ENCODE measurements around the gene DDX46.
"Not testable (repeated sequence)": the region's sequence is repeated elsewhere in the genome, so short reads cannot be mapped to it uniquely, and the experiment has no call there.

DDX46 gene

GRCh38 chr5:134784946-134785620 is 26.5 kb downstream of the DDX46 start:
- no peak for DNase-seq

GRCh38 chr5:134787692-134788091 is 29.1 kb downstream of the DDX46 start:
- DNase-seq: no peak

GRCh38 chr5:134791580-134791979 is 33.0 kb downstream of the DDX46 start:
- no peak for DNase-seq

- DNase-seq: no peak
Measured at GRCh38 chr5:134792286-134792685, 33.7 kb downstream of the DDX46 start.

GRCh38 chr5:134793111-134793510 is 34.5 kb downstream of the DDX46 start:
- no peak for DNase-seq

GRCh38 chr5:134794082-134794481 is 35.5 kb downstream of the DDX46 start:
- DNase-seq: no peak

GRCh38 chr5:134794819-134795218 is 36.2 kb downstream of the DDX46 start:
- no peak for DNase-seq

- DNase-seq: no peak
Measured at GRCh38 chr5:134798468-134798867, 39.9 kb downstream of the DDX46 start.

- DNase-seq: no peak
Measured at GRCh38 chr5:134803821-134804220, 45.2 kb downstream of the DDX46 start.

GRCh38 chr5:134813407-134813806 is 54.8 kb downstream of the DDX46 start:
- DNase-seq: no peak

GRCh38 chr5:134813827-134814226 is 55.2 kb downstream of the DDX46 start:
- no peak for DNase-seq

- no peak for DNase-seq
Measured at GRCh38 chr5:134817006-134817405, 58.4 kb downstream of the DDX46 start.

- no peak for DNase-seq
Measured at GRCh38 chr5:134818776-134819175, 60.2 kb downstream of the DDX46 start.

GRCh38 chr5:134819407-134819963 is 60.9 kb downstream of the DDX46 start:
- no peak for DNase-seq

GRCh38 chr5:134821841-134822240 is 63.3 kb downstream of the DDX46 start:
- no peak for DNase-seq

- DNase-seq: no peak
Measured at GRCh38 chr5:134824681-134825080, 66.1 kb downstream of the DDX46 start.

- no peak for DNase-seq
Measured at GRCh38 chr5:134825212-134825611, 66.6 kb downstream of the DDX46 start.

GRCh38 chr5:134833340-134834032 is 74.9 kb downstream of the DDX46 start:
- no peak for DNase-seq

- DNase-seq: no peak
Measured at GRCh38 chr5:134835623-134836022, 77.0 kb downstream of the DDX46 start.

- no peak for DNase-seq
Measured at GRCh38 chr5:134837530-134838181, 79.1 kb downstream of the DDX46 start.

GRCh38 chr5:134838361-134838760 is 79.8 kb downstream of the DDX46 start:
- not testable (repeated sequence) for DNase-seq

- DNase-seq: no peak
Measured at GRCh38 chr5:134840811-134841210, 82.2 kb downstream of the DDX46 start.

- DNase-seq: no peak
Measured at GRCh38 chr5:134844252-134844651, 85.7 kb downstream of the DDX46 start.

GRCh38 chr5:134845335-134845851 is 86.8 kb downstream of the DDX46 start:
- no peak for DNase-seq
